ENCODE data around the gene RIPOR2. TPM values are rescaled to one million over a fixed set of nuclear protein-coding genes. Genes with fewer than 3 reads are reported as not detected.
A peak's percentile ranks its signal among the peaks of the same experiment; 100 is the strongest.
"Not testable (repeated sequence)": the region's sequence is repeated elsewhere in the genome, so short reads cannot be mapped to it uniquely, and the experiment has no call there.

RIPOR2 gene
- total and polyA plus RNA-seq, 2 donors = 7.3 to 14.1 TPM

GRCh38 chr6:24779416-24780016 is 156.2 kb downstream of the RIPOR2 start:
- 53% methylated on average over 3 of the region's 3 CpGs for WGBS
- no peak overlapping the region for H3K4me3 ChIP-seq (ENCODE audit: low read depth, low read length)
- peaks cover 1% of the 10 kb centered on the region for H3K36me3 ChIP-seq (ENCODE audit: insufficient read depth)
- H3K27ac ChIP-seq (ENCODE audit: low read depth) = no peak overlapping the region
- DNase-seq (ENCODE audit: extremely low spot score) = no peak
- H3K4me1 ChIP-seq (ENCODE audit: insufficient read depth) = no peaks in the 10 kb centered on the region

GRCh38 chr6:24778878-24779277 is 156.9 kb downstream of the RIPOR2 start:
- Histone ChIP-seq H3K36me3 (ENCODE audit: insufficient read depth) (peaks cover 1% of the 10 kb centered on the region), H3K4me1 (ENCODE audit: insufficient read depth) (no peaks in the 10 kb centered on the region), H3K27ac (ENCODE audit: low read depth) (no peak overlapping the region), H3K4me3 (ENCODE audit: low read depth, low read length) (no peak overlapping the region)
- no peak for DNase-seq (ENCODE audit: extremely low spot score)

GRCh38 chr6:24778121-24778520 is 157.6 kb downstream of the RIPOR2 start:
- no peak overlapping the region for H3K4me3 ChIP-seq (ENCODE audit: low read depth, low read length)
- WGBS = 90% methylated on average over 1 of the region's 1 CpG
- DNase-seq (ENCODE audit: extremely low spot score) = no peak
- H3K4me1 ChIP-seq (ENCODE audit: insufficient read depth) = no peaks in the 10 kb centered on the region
- peak overlapping the region; percentile 14 for H3K27ac ChIP-seq (ENCODE audit: low read depth)
- peaks cover 1% of the 10 kb centered on the region for H3K36me3 ChIP-seq (ENCODE audit: insufficient read depth)

- Histone ChIP-seq H3K27ac (ENCODE audit: low read depth) (no peak overlapping the region), H3K4me3 (ENCODE audit: low read depth, low read length) (no peak overlapping the region), H3K4me1 (ENCODE audit: insufficient read depth) (no peaks in the 10 kb centered on the region), H3K36me3 (ENCODE audit: insufficient read depth) (no peaks in the 10 kb centered on the region)
- 72% methylated on average over 1 of the region's 1 CpG for WGBS
- DNase-seq (ENCODE audit: extremely low spot score) = no peak
Measured at GRCh38 chr6:24777227-24777626, 158.5 kb downstream of the RIPOR2 start.

GRCh38 chr6:24775520-24776058 is 160.2 kb downstream of the RIPOR2 start:
- DNase-seq (ENCODE audit: extremely low spot score) = no peak
- H3K27ac ChIP-seq (ENCODE audit: low read depth) = peak overlapping the region; percentile 40
- 8% methylated on average over 20 of the region's 20 CpGs for WGBS

GRCh38 chr6:24774696-24775519 is 160.9 kb downstream of the RIPOR2 start, which contains the start of gene GMNN:
GMNN (plus strand) TSS chr6:24774937; CDS start chr6:24777247, 2,310 bp downstream.
- no peaks in the 10 kb centered on the region for H3K36me3 ChIP-seq (ENCODE audit: insufficient read depth)
- WGBS = under 1% methylated on average over 75 of the region's 75 CpGs
- H3K4me3 ChIP-seq (ENCODE audit: low read depth, low read length) = peak within 1 kb of the TSS; percentile 61
- H3K4me1 ChIP-seq (ENCODE audit: insufficient read depth) = no peaks in the 10 kb centered on the region
- peak within 1 kb of the TSS; percentile 70 for H3K27ac ChIP-seq (ENCODE audit: low read depth)
- peak; percentile 94 for DNase-seq (ENCODE audit: extremely low spot score)

More at GRCh38 chr6:24775520-24776058, 160.2 kb downstream of the RIPOR2 start:
- Histone ChIP-seq H3K4me3 (ENCODE audit: low read depth, low read length) (peak overlapping the region; percentile 61), H3K36me3 (ENCODE audit: insufficient read depth) (no peaks in the 10 kb centered on the region), H3K4me1 (ENCODE audit: insufficient read depth) (no peaks in the 10 kb centered on the region)

- Histone ChIP-seq H3K27ac (ENCODE audit: low read depth) (no peak overlapping the region), H3K4me3 (ENCODE audit: low read depth, low read length) (no peak overlapping the region), H3K36me3 (ENCODE audit: insufficient read depth) (no peaks in the 10 kb centered on the region), H3K4me1 (ENCODE audit: insufficient read depth) (no peaks in the 10 kb centered on the region)
- 93% methylated on average over 5 of the region's 5 CpGs for WGBS
- DNase-seq (ENCODE audit: extremely low spot score) = no peak
Measured at GRCh38 chr6:24768361-24768760, 167.4 kb downstream of the RIPOR2 start.

GRCh38 chr6:24766680-24767462 is 168.9 kb downstream of the RIPOR2 start:
- Histone ChIP-seq H3K4me3 (ENCODE audit: low read depth, low read length) (no peak overlapping the region), H3K4me1 (ENCODE audit: insufficient read depth) (no peaks in the 10 kb centered on the region), H3K27ac (ENCODE audit: low read depth) (no peak overlapping the region), H3K36me3 (ENCODE audit: insufficient read depth) (no peaks in the 10 kb centered on the region)
- DNase-seq (ENCODE audit: extremely low spot score) = no peak
- WGBS = 56% methylated on average over 9 of the region's 9 CpGs

- not testable (repeated sequence) for DNase-seq (ENCODE audit: extremely low spot score); H3K27ac ChIP-seq (ENCODE audit: low read depth); H3K4me1 ChIP-seq (ENCODE audit: insufficient read depth); H3K36me3 ChIP-seq (ENCODE audit: insufficient read depth); H3K4me3 ChIP-seq (ENCODE audit: low read depth, low read length)
- WGBS = 96% methylated on average over 25 of the region's 26 CpGs
Measured at GRCh38 chr6:24765968-24766367, 169.8 kb downstream of the RIPOR2 start.

- not testable (repeated sequence) for H3K4me3 ChIP-seq (ENCODE audit: low read depth, low read length); DNase-seq (ENCODE audit: extremely low spot score); H3K4me1 ChIP-seq (ENCODE audit: insufficient read depth); H3K27ac ChIP-seq (ENCODE audit: low read depth); H3K36me3 ChIP-seq (ENCODE audit: insufficient read depth)
- WGBS = 88% methylated on average over 20 of the region's 20 CpGs
Measured at GRCh38 chr6:24764833-24765828, 170.6 kb downstream of the RIPOR2 start.

GRCh38 chr6:24763578-24763977 is 172.2 kb downstream of the RIPOR2 start:
- no peak for DNase-seq (ENCODE audit: extremely low spot score)
- WGBS = 69% methylated on average over 3 of the region's 3 CpGs
- no peak overlapping the region for H3K27ac ChIP-seq (ENCODE audit: low read depth)

GRCh38 chr6:24761851-24762250 is 173.9 kb downstream of the RIPOR2 start:
- Histone ChIP-seq H3K4me1 (ENCODE audit: insufficient read depth) (no peaks in the 10 kb centered on the region), H3K4me3 (ENCODE audit: low read depth, low read length) (no peak overlapping the region), H3K27ac (ENCODE audit: low read depth) (no peak overlapping the region), H3K36me3 (ENCODE audit: insufficient read depth) (no peaks in the 10 kb centered on the region)
- DNase-seq (ENCODE audit: extremely low spot score) = no peak

More at GRCh38 chr6:24763578-24763977, 172.2 kb downstream of the RIPOR2 start:
- Histone ChIP-seq H3K4me3 (ENCODE audit: low read depth, low read length) (no peak overlapping the region), H3K4me1 (ENCODE audit: insufficient read depth) (no peaks in the 10 kb centered on the region), H3K36me3 (ENCODE audit: insufficient read depth) (no peaks in the 10 kb centered on the region)
